ENCODE measurements around the gene MAML2. TPM values are rescaled to one million over a fixed set of nuclear protein-coding genes. Genes with fewer than 3 reads are reported as not detected.

MAML2 gene
- total RNA-seq, 1 experiment from 2014 or later, result 2.7 TPM

DNA sequence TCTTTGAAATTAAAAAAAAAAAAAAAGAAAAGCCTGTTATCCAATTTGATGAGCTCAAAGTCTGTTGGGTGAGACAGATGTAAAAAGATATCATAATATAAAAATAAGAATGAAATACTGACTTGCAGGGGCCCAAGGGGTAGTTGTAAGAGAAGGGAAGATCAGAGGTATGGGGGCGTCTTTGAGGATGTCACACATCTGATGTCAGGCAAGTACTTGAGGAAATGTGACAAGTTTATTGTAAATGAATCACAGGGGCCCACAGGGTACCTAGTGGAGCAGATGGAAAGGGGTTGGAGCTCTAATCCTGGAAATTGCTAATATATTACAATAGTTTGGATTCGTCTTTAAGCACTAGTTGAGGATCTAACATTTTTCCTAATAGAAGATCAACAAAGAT, 131.6 kb downstream of the MAML2 start:
- H3K27me3 Mint-ChIP-seq (ENCODE audit: low read depth), result no peaks in the 10 kb centered on the region

More for the DNA sequence above, 131.6 kb downstream of the MAML2 start:
- Histone ChIP-seq H3K9me3 (ENCODE audit: control insufficient read depth, low read depth, low read length) (no peaks in the 10 kb centered on the region), H3K79me2 (ENCODE audit: insufficient read depth, low read length) (no peaks in the 10 kb centered on the region), H2AFZ (ENCODE audit: low read length) (no peak overlapping the region), H2BK5ac (ENCODE audit: insufficient read length, low read length) (no peak overlapping the region), H3K56ac (ENCODE audit: insufficient read length, low read depth, low read length) (no peak overlapping the region), H3K27me3 (ENCODE audit: insufficient read depth, low read length) (no peaks in the 10 kb centered on the region), H3K23ac (ENCODE audit: insufficient read length, low read depth, low read length) (no peak overlapping the region), H3K79me1 (ENCODE audit: insufficient read depth, low read depth, low read length, poor library complexity, severe bottlenecking) (no peaks in the 10 kb centered on the region), H3K9ac (ENCODE audit: extremely low read depth, insufficient read length, low read length) (no peak overlapping the region), H3K18ac (ENCODE audit: insufficient read length, low read depth, low read length) (no peak overlapping the region), H2AK5ac (ENCODE audit: insufficient read length, low read length) (no peak overlapping the region), H3K23me2 (ENCODE audit: insufficient read length, low read depth, low read length, poor library complexity, severe bottlenecking) (no peaks in the 10 kb centered on the region), H3K4me2 (ENCODE audit: insufficient read depth, insufficient read length, low read length) (no peak overlapping the region), H3K14ac (ENCODE audit: insufficient read depth, low read length) (no peak overlapping the region), H3K27ac (ENCODE audit: insufficient read length, low read depth, low read length) (no peak overlapping the region), H3K4ac (ENCODE audit: low read depth, low read length) (no peak overlapping the region), H4K8ac (replicated peaks; ENCODE audit: insufficient read length, low read depth, low read length) (no peak overlapping the region), H2BK15ac (ENCODE audit: low read depth, low read length) (no peak overlapping the region), H2BK120ac (ENCODE audit: low read depth, low read length, poor library complexity, severe bottlenecking) (no peak overlapping the region), H4K5ac (ENCODE audit: insufficient read length, low read depth, low read length) (no peak overlapping the region), H3T11ph (ENCODE audit: low read length) (no peak overlapping the region), H4K20me1 (ENCODE audit: control insufficient read depth, insufficient read depth, insufficient read length) (no peaks in the 10 kb centered on the region), H2BK12ac (ENCODE audit: insufficient read length, low read depth, low read length) (no peak overlapping the region), H2BK20ac (ENCODE audit: low read depth, low read length, poor library complexity, severe bottlenecking) (no peak overlapping the region), H3K4me1 (ENCODE audit: insufficient read depth, low read length) (peaks cover 9% of the 10 kb centered on the region; the same call in 1 of the 2 replicates), H4K91ac (ENCODE audit: insufficient read length, low read depth, low read length) (no peak overlapping the region)
- DNase-seq, result no peak
- TF ChIP-seq, protein P1, sequence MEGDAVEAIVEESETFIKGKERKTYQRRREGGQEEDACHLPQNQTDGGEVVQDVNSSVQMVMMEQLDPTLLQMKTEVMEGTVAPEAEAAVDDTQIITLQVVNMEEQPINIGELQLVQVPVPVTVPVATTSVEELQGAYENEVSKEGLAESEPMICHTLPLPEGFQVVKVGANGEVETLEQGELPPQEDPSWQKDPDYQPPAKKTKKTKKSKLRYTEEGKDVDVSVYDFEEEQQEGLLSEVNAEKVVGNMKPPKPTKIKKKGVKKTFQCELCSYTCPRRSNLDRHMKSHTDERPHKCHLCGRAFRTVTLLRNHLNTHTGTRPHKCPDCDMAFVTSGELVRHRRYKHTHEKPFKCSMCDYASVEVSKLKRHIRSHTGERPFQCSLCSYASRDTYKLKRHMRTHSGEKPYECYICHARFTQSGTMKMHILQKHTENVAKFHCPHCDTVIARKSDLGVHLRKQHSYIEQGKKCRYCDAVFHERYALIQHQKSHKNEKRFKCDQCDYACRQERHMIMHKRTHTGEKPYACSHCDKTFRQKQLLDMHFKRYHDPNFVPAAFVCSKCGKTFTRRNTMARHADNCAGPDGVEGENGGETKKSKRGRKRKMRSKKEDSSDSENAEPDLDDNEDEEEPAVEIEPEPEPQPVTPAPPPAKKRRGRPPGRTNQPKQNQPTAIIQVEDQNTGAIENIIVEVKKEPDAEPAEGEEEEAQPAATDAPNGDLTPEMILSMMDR (conservative IDR thresholded peaks at IDR 0.05), result no peak
- no peak overlapping the region for H3K4me3 Mint-ChIP-seq
- no peaks in the 10 kb centered on the region for H3K36me3 Mint-ChIP-seq (ENCODE audit: insufficient read depth in 1 of 3, low read depth in 3 of 3)
- no peaks in the 10 kb centered on the region for H3K9me3 Mint-ChIP-seq
- H3K4me1 Mint-ChIP-seq, result peaks cover 22 to 40% of the 10 kb centered on the region in 2 experiments
- WGBS (ENCODE audit: extremely low coverage, insufficient read length, low lambda C conversion rate), result no CpG with 5 or more reads among the region's 2 CpGs
- no peak overlapping the region for H3K27ac Mint-ChIP-seq
